K562 (cell line): ENCODE measurements around the gene LIX1L. TPM values are rescaled to one million over a fixed set of nuclear protein-coding genes. Genes with fewer than 3 reads are reported as not detected.

ENCODE experiments used
- C11orf30 ChIP-seq: fragments of 450-650 bp; IDR thresholded peaks from 2 replicates; pipeline ENCODE4 v1.6.1; 2016; ENCODE audit warnings: low read depth, mild to moderate bottlenecking
- MAFF ChIP-seq: IDR thresholded peaks from 2 replicates; pipeline ENCODE4 v1.6.1; 2012; ENCODE audit warnings: low read length, improper control_type of control experiment
- MXI1 ChIP-seq: IDR thresholded peaks from 2 replicates; pipeline ENCODE4 v1.6.1; 2011; ENCODE audit warnings: low read depth, mild to moderate bottlenecking, improper control_type of control experiment, low read length
- NELFE ChIP-seq: IDR thresholded peaks from 2 replicates; pipeline ENCODE4 v1.6.1; 2011; ENCODE audit warnings: mild to moderate bottlenecking; ENCODE audit not compliant: insufficient read depth, insufficient read length
- NR0B1 ChIP-seq: fragments of 450-650 bp; IDR thresholded peaks from one replicate; pipeline ENCODE4 v1.6.1; 2018; ENCODE audit warnings: mild to moderate bottlenecking, moderate library complexity; ENCODE audit not compliant: partially characterized antibody
- OTX1 ChIP-seq: fragments of 450-650 bp; formaldehyde crosslinking; IDR thresholded peaks from 2 replicates; pipeline ENCODE4 v1.4.0; 2022; ENCODE audit warnings: mild to moderate bottlenecking
- POLR3G ChIP-seq: IDR thresholded peaks from 2 replicates; pipeline ENCODE4 v1.6.1; 2011; ENCODE audit not compliant: insufficient read length, insufficient replicate concordance; ENCODE audit errors: extremely low read depth
- RBBP5 ChIP-seq: fragments of 200-600 bp; sonication (generic); IDR thresholded peaks from 2 replicates; pipeline ENCODE4 v1.6.1; 2012; ENCODE audit warnings: borderline replicate concordance, mild to moderate bottlenecking, low read length, control low read depth, inconsistent platforms; ENCODE audit not compliant: insufficient read depth, poor library complexity, severe bottlenecking
- RBM17 ChIP-seq: fragments of 200-400 bp; formaldehyde crosslinking; IDR thresholded peaks from 2 replicates; pipeline ENCODE4 v1.6.1; 2017; ENCODE audit warnings: low read depth, mild to moderate bottlenecking, low read length, borderline replicate concordance
- RFX1 ChIP-seq: fragments of 450-650 bp; IDR thresholded peaks from 2 replicates; pipeline ENCODE4 v1.6.1; 2016; ENCODE audit warnings: mild to moderate bottlenecking, moderate library complexity
- SP2 ChIP-seq: IDR thresholded peaks from 2 replicates; pipeline ENCODE4 v1.6.1; 2011; ENCODE audit warnings: mild to moderate bottlenecking, low read depth, low read length, moderate library complexity; ENCODE audit not compliant: poor library complexity, severe bottlenecking; ENCODE audit errors: extremely low read depth
- SPI1 ChIP-seq: IDR thresholded peaks from 2 replicates; pipeline ENCODE4 v1.6.1; 2011; ENCODE audit warnings: low read depth, low read length, control low read depth, borderline replicate concordance
- TBL1XR1 ChIP-seq, 2 experiments: IDR thresholded peaks; 2 replicates each; pipeline ENCODE4 v1.6.1; 2012; ENCODE audit warnings: improper control_type of control experiment in 2 of 2, low read length in 2 of 2, mild to moderate bottlenecking in 1 of 2
- TBP ChIP-seq: optimal IDR thresholded peaks from 2 replicates; pipeline ENCODE3; 2011; ENCODE audit warnings: low read depth, low read length, improper control_type of control experiment
- TGIF2 ChIP-seq: sonication (generic); formaldehyde crosslinking; IDR thresholded peaks from 2 replicates; pipeline ENCODE4 v1.8.1; 2022; ENCODE audit warnings: mild to moderate bottlenecking, missing genetic modification reagents, moderate library complexity
- TOE1 ChIP-seq, 2 experiments: fragments of 450-650 bp in 1 of 2; sonication (generic) in 1 of 2; formaldehyde crosslinking in 1 of 2; IDR thresholded peaks; 2 replicates each; pipeline versions ENCODE4 v1.7.1 to v1.8.0; 2016 to 2022; ENCODE audit warnings: borderline replicate concordance in 2 of 2, mild to moderate bottlenecking in 2 of 2, antibody characterized with exemption in 1 of 2, inconsistent platforms in 1 of 2, low read depth in 1 of 2, missing genetic modification reagents in 1 of 2, moderate library complexity in 1 of 2
- ZNF12 ChIP-seq: sonication (generic); formaldehyde crosslinking; IDR thresholded peaks from 2 replicates; pipeline ENCODE4 v1.4.0; 2020; ENCODE audit warnings: mild to moderate bottlenecking, missing genetic modification reagents
- ZNF174 ChIP-seq: fragments of 250-450 bp; sonication (Bioruptor Pico); IDR thresholded peaks from 2 replicates; pipeline ENCODE4 v1.4.0; 2020; ENCODE audit warnings: mild to moderate bottlenecking
- ZNF707 ChIP-seq: fragments of 250-450 bp; sonication (Bioruptor Pico); conservative IDR thresholded peaks from 2 replicates; pipeline ENCODE4 v1.8.0; 2022; ENCODE audit warnings: inconsistent platforms, mild to moderate bottlenecking, moderate library complexity
- ZNF764 ChIP-seq: fragments of 250-450 bp; sonication (Bioruptor Pico); IDR thresholded peaks from 2 replicates; pipeline ENCODE4 v1.4.0; 2020; ENCODE audit warnings: low read depth, mild to moderate bottlenecking, moderate library complexity
- polyA plus RNA-seq, 8 experiments: library from polyadenylated mRNA; depleted of rRNA in 4 of 8; stranded (reverse) in 5 of 8; unstranded in 3 of 8; fragments of >200 nt; fragmentation: Nextera tagmentation in 2 of 8; fragmentation: Illumina TruSeq in 1 of 8; extraction: Ambion mirVana in 2 of 8; extraction: Trizol in 1 of 8; gene quantifications; 2 replicates each; pipeline versions ENCODE4 v1.2.1 to v1.2.3, GENCODE V29; 2011 to 2014; ENCODE audit warnings: inconsistent platforms in 1 of 8, missing spikeins in 1 of 8
- total RNA-seq, 7 experiments: library from RNA; depleted of rRNA in 6 of 7; stranded (reverse); fragments of >200 nt in 6 of 7; fragmentation: Illumina TruSeq in 2 of 7; extraction: Trizol in 2 of 7; gene quantifications; 2 replicates each; pipeline versions ENCODE4 v1.2.1 to v1.2.3, GENCODE V29; 2011 to 2021; ENCODE audit warnings: low replicate concordance in 1 of 7
- TF ChIP-seq, protein P1 (sequence below): fragments of 450-650 bp; IDR thresholded peaks from 2 replicates; pipeline ENCODE4 v1.6.1; 2016
- TF ChIP-seq, protein P2 (sequence below): fragments of 250-450 bp; sonication (Bioruptor Pico); IDR thresholded peaks from 2 replicates; pipeline ENCODE4 v1.4.0; 2020; ENCODE audit warnings: mild to moderate bottlenecking, moderate library complexity

Gene LIX1L
- total and polyA plus RNA-seq, 9 of the 15 experiments (the other 6 are each of a cell fraction or from before 2014, with no cell fraction given), result 4.6 to 26.5 (median 12.5) TPM

- TF ChIP-seq ZNF764 (CRISPR knock-in tag) (no peak), SP2 (peak; percentile 60), TGIF2 (no peak), POLR3G (no peak), RFX1 (no peak), SPI1 (no peak), ZNF707 (CRISPR knock-in tag) (no peak), NELFE (no peak), ZNF174 (CRISPR knock-in tag) (no peak), MAFF (no peak), RBBP5 (peak; percentile 71), TBP (peak; percentile 44), TBL1XR1 (IDR thresholded peaks at IDR 0.05; ENCODE audit: low read length in 2 of 2) (no peak; a peak in 1 of 4 replicates), TOE1 (IDR thresholded peaks at IDR 0.05; ENCODE audit: borderline replicate concordance) (no peak), TOE1 (CRISPR knock-in tag; IDR thresholded peaks at IDR 0.05; ENCODE audit: borderline replicate concordance, low read depth) (no peak), C11orf30 (no peak), RBM17 (no peak), OTX1 (CRISPR knock-in tag) (no peak), MXI1 (0 out of 2 replicates have a peak, but pooled peaks have one; percentile 22), NR0B1 (no peak), ZNF12 (CRISPR knock-in tag) (no peak; the same call in 1 of the 2 replicates)
- TF ChIP-seq, protein P1, sequence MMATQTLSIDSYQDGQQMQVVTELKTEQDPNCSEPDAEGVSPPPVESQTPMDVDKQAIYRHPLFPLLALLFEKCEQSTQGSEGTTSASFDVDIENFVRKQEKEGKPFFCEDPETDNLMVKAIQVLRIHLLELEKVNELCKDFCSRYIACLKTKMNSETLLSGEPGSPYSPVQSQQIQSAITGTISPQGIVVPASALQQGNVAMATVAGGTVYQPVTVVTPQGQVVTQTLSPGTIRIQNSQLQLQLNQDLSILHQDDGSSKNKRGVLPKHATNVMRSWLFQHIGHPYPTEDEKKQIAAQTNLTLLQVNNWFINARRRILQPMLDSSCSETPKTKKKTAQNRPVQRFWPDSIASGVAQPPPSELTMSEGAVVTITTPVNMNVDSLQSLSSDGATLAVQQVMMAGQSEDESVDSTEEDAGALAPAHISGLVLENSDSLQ, result peak; percentile 99
- TF ChIP-seq, protein P2, sequence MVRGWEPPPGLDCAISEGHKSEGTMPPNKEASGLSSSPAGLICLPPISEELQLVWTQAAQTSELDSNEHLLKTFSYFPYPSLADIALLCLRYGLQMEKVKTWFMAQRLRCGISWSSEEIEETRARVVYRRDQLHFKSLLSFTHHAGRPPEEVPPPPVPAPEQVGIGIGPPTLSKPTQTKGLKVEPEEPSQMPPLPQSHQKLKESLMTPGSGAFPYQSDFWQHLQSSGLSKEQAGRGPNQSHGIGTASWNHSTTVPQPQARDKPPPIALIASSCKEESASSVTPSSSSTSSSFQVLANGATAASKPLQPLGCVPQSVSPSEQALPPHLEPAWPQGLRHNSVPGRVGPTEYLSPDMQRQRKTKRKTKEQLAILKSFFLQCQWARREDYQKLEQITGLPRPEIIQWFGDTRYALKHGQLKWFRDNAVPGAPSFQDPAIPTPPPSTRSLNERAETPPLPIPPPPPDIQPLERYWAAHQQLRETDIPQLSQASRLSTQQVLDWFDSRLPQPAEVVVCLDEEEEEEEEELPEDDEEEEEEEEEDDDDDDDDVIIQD, result no peak
Measured at GRCh38 chr1:145957443-145958319, at the start of gene LIX1L (continued).
